GM12874 (cell line): Measurements from ENCODE around the gene USP54.

Experiments used
- CTCF ChIP-seq: IDR thresholded peaks from 2 replicates; pipeline ENCODE4 v1.5.1; 2011; ENCODE audit warnings: low read depth, mild to moderate bottlenecking, control low read depth, low read length, moderate library complexity; ENCODE audit not compliant: insufficient read depth

USP54 gene

GRCh38 chr10:73495884-73496674 lies 95.1 kb downstream of the USP54 start, which contains the start of gene PPP3CB:
PPP3CB (minus strand) TSS chr10:73496024; CDS start chr10:73495889, 135 bp downstream.
- no peak for TF ChIP-seq CTCF

DNA sequence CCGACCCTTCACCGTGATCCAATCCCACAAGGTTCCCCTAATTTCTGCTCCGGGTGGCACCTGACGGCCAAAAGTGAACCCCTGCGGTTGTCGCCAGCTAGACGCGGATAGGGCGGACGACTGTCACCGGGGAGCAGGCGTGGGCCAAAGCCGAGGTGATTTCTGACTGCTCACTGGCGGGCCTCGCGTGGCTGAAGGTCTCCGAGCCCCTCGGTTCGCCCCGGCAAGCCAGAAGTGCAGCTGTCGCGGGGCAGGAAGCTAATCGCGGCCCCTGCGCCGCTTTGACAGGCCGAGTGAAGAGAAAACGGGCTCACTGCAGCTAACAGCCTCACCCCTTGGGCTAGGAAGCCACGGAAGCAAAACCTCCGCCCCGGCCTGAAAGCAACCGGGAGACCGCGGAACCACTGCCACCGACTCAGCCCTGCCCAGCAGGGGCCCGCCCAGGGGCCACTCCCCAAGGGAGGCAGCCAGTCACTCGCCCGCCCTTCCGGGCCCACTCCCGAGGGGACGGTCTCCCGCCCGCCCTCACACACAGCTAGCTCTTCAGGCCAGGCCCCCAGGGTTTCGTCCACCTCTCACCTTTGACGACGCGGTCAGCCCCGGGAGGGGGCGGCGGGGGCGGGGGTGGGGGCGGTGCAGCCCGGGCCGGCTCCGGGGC lies 95.8 kb downstream of the USP54 start:
- TF ChIP-seq CTCF, result no peak

- no peak for TF ChIP-seq CTCF
Observed at GRCh38 chr10:73494877-73495225, 96.3 kb downstream of the USP54 start.

DNA sequence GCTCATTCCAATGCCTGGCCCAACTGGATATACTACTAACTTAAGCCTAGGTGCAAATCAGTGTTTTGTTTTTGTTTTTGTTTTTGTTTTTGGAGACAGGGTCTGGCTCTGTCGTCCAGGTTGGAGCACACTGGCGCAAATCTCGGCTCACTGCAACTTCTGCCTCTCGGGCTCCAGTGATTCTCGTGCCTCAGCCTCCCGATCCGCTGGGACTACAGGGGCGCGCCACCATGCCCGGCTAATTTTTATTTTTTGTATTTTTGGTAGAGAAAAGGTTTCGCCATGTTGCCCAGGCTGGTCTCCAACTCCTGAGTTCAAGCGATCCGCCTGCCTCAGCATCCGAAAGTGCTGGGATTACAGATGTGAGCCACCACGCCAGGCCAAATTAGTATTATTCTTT lies 96.9 kb downstream of the USP54 start:
- TF ChIP-seq CTCF, result no peak

DNA sequence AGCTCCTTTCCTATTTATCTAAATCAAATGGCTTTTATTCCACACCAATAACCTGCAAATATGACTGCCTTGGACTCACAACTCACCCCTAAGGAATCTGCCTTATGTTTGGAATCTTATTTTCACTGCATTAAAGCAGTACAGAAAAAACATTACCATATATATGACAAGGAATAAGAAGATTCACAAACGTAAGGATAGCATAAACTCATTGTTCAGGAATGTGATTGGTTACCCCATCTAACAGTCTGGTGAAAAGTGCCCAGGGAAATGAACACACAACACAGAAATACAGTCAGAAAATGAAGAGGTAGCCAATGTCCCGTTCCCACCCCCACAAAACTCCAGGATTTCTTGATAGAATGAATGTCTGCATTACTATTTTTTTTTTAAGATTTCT lies 97.4 kb downstream of the USP54 start:
- TF ChIP-seq CTCF, result no peak

DNA sequence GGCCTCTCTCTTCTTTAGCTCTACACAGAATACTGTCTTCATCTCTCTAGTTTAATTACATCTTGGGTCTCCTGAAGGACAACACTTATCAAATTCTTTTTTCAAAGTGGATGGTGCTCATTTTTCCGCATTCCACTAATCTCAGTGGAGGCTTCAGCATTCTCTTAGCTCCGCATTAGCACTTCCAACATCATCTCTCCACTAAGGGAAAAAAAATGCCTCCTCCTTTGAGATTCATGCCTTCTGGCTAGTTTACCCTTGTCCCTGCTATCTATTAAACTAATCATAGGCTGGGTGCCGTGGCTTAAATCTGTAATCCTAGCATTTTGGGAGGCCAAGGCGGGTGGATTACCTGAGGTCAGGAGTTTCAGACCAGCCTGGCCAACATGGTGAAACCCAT lies 104.5 kb downstream of the USP54 start:
- TF ChIP-seq CTCF, result no peak

GRCh38 chr10:73485320-73485719 lies 105.8 kb downstream of the USP54 start:
- TF ChIP-seq CTCF, result no peak
